Bladder microvascular endothelial cell (primary cell): ENCODE measurements around the gene MEIS3. TPM values are rescaled to one million over a fixed set of nuclear protein-coding genes. Genes with fewer than 3 reads are reported as not detected.

Experiments used
- total RNA-seq: library from RNA; depleted of rRNA; stranded (reverse); fragments of >200 nt; gene quantifications from 2 replicates; pipeline ENCODE4 v1.2.3, GENCODE V29; 2014

The MEIS3 gene
- 0.13 and 0.65 TPM in 2 replicates for total RNA-seq

GRCh38 chr19:47419030-47419783, at the start of gene MEIS3:
Gene MEIS3 (minus strand): TSS chr19:47419527. CDS start chr19:47419081, 446 bp downstream.

Other genes with a start within 250 kb of the MEIS3 start
- gene BBC3, start 188.3 kb downstream of the MEIS3 start, total RNA-seq, result 19.9 and 22.2 TPM in 2 replicates
- 6.2 and 8.2 TPM in 2 replicates for gene CCDC9, start 163.0 kb downstream of the MEIS3 start, total RNA-seq
- gene INAFM1, start 144.6 kb downstream of the MEIS3 start, total RNA-seq, result 1.1 TPM in 2 replicates
- gene C5AR1, start 109.7 kb downstream of the MEIS3 start, total RNA-seq, result not detected in 2 replicates
- gene C5AR2, start 87.4 kb downstream of the MEIS3 start, total RNA-seq, result not detected in 2 replicates
- 5.3 and 9.7 TPM in 2 replicates for gene DHX34, start 70.2 kb downstream of the MEIS3 start, total RNA-seq
- not detected in 2 replicates for gene SLC8A2, start 52.4 kb upstream of the MEIS3 start, total RNA-seq
- 2.6 and 6.4 TPM in 2 replicates for gene KPTN, start 64.7 kb upstream of the MEIS3 start, total RNA-seq
- 56.2 and 69.7 TPM in 2 replicates for gene NAPA, start 95.5 kb upstream of the MEIS3 start, total RNA-seq
- gene ZNF541, start 153.6 kb upstream of the MEIS3 start, total RNA-seq, result 0.49 and 0.50 TPM in 2 replicates
- gene BICRA, start 189.6 kb upstream of the MEIS3 start, total RNA-seq, result 1.6 and 8.4 TPM in 2 replicates